ENCODE measurements around the gene CNTD1.
A peak's percentile ranks its signal among the peaks of the same experiment; 100 is the strongest.
"Not testable (repeated sequence)": the region's sequence is repeated elsewhere in the genome, so short reads cannot be mapped to it uniquely, and the experiment has no call there.

The CNTD1 gene

GRCh38 chr17:42798383-42799380 is at the start of gene CNTD1, which contains the start of gene COA3:
Gene CNTD1 (plus strand): TSS chr17:42798861. CDS start chr17:42799068, 207 bp downstream.
Gene COA3 (minus strand): TSS chr17:42798704. CDS start chr17:42798681, 23 bp downstream.
- peak; percentile 87 for DNase-seq (ENCODE audit: low spot score)

GRCh38 chr17:42748908-42749798 is 49.5 kb upstream of the CNTD1 start:
- no peak for DNase-seq (ENCODE audit: low spot score)

- DNase-seq (ENCODE audit: low spot score): no peak
Observed at GRCh38 chr17:42750739-42751344, 47.8 kb upstream of the CNTD1 start.

GRCh38 chr17:42751628-42752027 is 47.0 kb upstream of the CNTD1 start:
- DNase-seq (ENCODE audit: low spot score): no peak

- DNase-seq (ENCODE audit: low spot score): no peak
Observed at GRCh38 chr17:42754782-42755181, 43.9 kb upstream of the CNTD1 start.

- DNase-seq (ENCODE audit: low spot score): no peak
Observed at GRCh38 chr17:42759982-42760651, 38.5 kb upstream of the CNTD1 start.

- no peak for DNase-seq (ENCODE audit: low spot score)
Observed at GRCh38 chr17:42760652-42761581, 37.7 kb upstream of the CNTD1 start, which contains the start of gene RAMP2. Gene RAMP2 (plus strand): TSS chr17:42761227. CDS start chr17:42761262, 35 bp downstream.

GRCh38 chr17:42761638-42762037 is 37.0 kb upstream of the CNTD1 start:
- no peak for DNase-seq (ENCODE audit: low spot score)

- no peak for DNase-seq (ENCODE audit: low spot score)
Observed at GRCh38 chr17:42766124-42766523, 32.5 kb upstream of the CNTD1 start.

GRCh38 chr17:42767512-42767911 is 31.1 kb upstream of the CNTD1 start:
- DNase-seq (ENCODE audit: low spot score): no peak

- DNase-seq (ENCODE audit: low spot score): not testable (repeated sequence)
Observed at GRCh38 chr17:42768006-42768405, 30.7 kb upstream of the CNTD1 start.

- not testable (repeated sequence) for DNase-seq (ENCODE audit: low spot score)
Observed at GRCh38 chr17:42769964-42770363, 28.7 kb upstream of the CNTD1 start.

- no peak for DNase-seq (ENCODE audit: low spot score)
Observed at GRCh38 chr17:42772945-42773289, 25.7 kb upstream of the CNTD1 start.

GRCh38 chr17:42773290-42774035 is 25.2 kb upstream of the CNTD1 start, which contains the start of gene VPS25:
Gene VPS25 (plus strand): TSS chr17:42773449. CDS start chr17:42773476, 27 bp downstream.
- DNase-seq (ENCODE audit: low spot score): peak; percentile 73

- peak; percentile 52 for DNase-seq (ENCODE audit: low spot score)
Observed at GRCh38 chr17:42774066-42774745, 24.5 kb upstream of the CNTD1 start.

- no peak for DNase-seq (ENCODE audit: low spot score)
Observed at GRCh38 chr17:42775534-42776098, 23.0 kb upstream of the CNTD1 start.

GRCh38 chr17:42778570-42778969 is 20.1 kb upstream of the CNTD1 start:
- no peak for DNase-seq (ENCODE audit: low spot score)

GRCh38 chr17:42779304-42779935 is 19.2 kb upstream of the CNTD1 start:
- DNase-seq (ENCODE audit: low spot score): no peak

All from kidney capillary endothelial cell (primary cell).